Gastrocnemius medialis (tissue), 4 donors: ENCODE data around the gene ARHGAP8.

Source experiments
- POLR2A ChIP-seq, 2 donors: fragments of 450-650 bp; IDR thresholded peaks; one replicate each; pipeline ENCODE4 v1.6.1; 2017; ENCODE audit warnings: antibody characterized with exemption in 2 of 2, mild to moderate bottlenecking in 2 of 2, moderate library complexity in 2 of 2
- TF ChIP-seq, protein P1 (sequence below), 5 experiments: fragments of 450-650 bp in 3 of 5; fragments of 200-600 bp in 2 of 5; sonication (generic) in 2 of 5; IDR thresholded peaks in 4 of 5; conservative IDR thresholded peaks in 1 of 5; 1 replicate in 4 of 5; 2 replicates in 1 of 5; pipeline ENCODE4 v1.5.1; 2016 to 2019; ENCODE audit warnings: antibody characterized with exemption in 5 of 5, mild to moderate bottlenecking in 3 of 5, moderate library complexity in 3 of 5

DNA sequence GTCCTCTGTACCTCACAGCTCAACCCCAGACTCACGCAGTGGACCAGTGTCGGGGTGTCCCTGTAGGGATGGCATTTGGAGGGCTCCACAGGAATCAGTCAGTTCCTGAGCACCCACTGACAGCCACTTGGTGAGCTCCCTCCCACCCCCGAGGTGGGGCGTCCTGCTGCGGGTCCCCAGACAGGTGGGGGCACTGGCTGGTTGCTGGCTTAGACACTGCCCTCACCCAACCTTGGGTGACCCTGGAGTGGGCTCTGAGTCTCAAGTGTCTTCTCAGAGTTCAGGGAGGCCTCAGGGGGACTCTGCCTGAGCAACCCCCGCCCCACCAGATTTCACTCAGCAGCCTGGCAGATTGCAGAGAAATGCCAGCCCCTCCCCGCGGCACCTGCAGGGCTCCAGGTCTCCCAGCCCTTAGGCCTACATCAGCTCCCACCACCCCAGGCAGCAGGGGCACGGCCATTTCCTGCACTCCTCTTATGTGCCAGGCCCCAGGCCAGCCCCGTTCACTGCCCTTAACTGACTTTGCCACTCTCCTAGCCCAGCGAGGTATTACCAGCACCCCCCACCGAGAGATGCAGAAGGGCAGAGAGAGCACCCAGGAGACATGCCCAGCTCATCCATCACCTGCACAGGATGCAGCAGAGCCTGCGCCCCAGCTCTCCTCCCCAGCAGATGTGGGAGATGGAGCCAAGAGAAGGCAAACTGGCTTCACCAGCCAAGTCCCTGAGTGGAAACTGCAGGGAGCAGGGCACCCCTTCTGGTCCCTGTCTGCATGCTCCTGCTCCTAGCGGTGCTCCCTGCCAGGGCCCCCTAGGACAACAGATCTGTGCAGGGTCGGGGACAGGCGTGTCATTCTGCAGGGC is 48.0 kb upstream of the ARHGAP8 start:
- TF ChIP-seq, protein P1, sequence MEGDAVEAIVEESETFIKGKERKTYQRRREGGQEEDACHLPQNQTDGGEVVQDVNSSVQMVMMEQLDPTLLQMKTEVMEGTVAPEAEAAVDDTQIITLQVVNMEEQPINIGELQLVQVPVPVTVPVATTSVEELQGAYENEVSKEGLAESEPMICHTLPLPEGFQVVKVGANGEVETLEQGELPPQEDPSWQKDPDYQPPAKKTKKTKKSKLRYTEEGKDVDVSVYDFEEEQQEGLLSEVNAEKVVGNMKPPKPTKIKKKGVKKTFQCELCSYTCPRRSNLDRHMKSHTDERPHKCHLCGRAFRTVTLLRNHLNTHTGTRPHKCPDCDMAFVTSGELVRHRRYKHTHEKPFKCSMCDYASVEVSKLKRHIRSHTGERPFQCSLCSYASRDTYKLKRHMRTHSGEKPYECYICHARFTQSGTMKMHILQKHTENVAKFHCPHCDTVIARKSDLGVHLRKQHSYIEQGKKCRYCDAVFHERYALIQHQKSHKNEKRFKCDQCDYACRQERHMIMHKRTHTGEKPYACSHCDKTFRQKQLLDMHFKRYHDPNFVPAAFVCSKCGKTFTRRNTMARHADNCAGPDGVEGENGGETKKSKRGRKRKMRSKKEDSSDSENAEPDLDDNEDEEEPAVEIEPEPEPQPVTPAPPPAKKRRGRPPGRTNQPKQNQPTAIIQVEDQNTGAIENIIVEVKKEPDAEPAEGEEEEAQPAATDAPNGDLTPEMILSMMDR (IDR thresholded peaks at IDR 0.05 in 4 of 5, conservative IDR thresholded peaks at IDR 0.05 in 1 of 5): no peak
- no peak for TF ChIP-seq POLR2A (IDR thresholded peaks at IDR 0.05)
